PFSK-1 (cell line): Measurements from ENCODE around the gene AUTS2.

Experiments
- FOXP2 ChIP-seq: optimal IDR thresholded peaks from 2 replicates; pipeline ENCODE3; 2011; ENCODE audit warnings: borderline replicate concordance, control low read depth, inconsistent platforms; ENCODE audit not compliant: insufficient read depth; ENCODE audit errors: extremely low read length, extremely low read depth
- POLR2AphosphoS5 ChIP-seq: IDR thresholded peaks from 2 replicates; pipeline ENCODE4 v1.6.1; 2012; ENCODE audit warnings: low read depth, mild to moderate bottlenecking, control low read depth, low read length, moderate library complexity
- REST ChIP-seq, 2 experiments: IDR thresholded peaks; 2 replicates each; pipeline versions ENCODE4 v1.6.1 to v1.8.0; 2011 to 2012; ENCODE audit warnings: low read depth in 2 of 2, low read length in 2 of 2, control low read depth in 1 of 2, inconsistent platforms in 1 of 2, mild to moderate bottlenecking in 1 of 2, moderate library complexity in 1 of 2; ENCODE audit not compliant: insufficient read depth in 1 of 2
- SIN3A ChIP-seq: IDR thresholded peaks from 2 replicates; pipeline ENCODE4 v1.6.1; 2012; ENCODE audit warnings: mild to moderate bottlenecking, low read length, moderate library complexity, borderline replicate concordance; ENCODE audit not compliant: insufficient read depth
- TAF1 ChIP-seq: IDR thresholded peaks from 2 replicates; pipeline ENCODE4 v1.6.1; 2012; ENCODE audit warnings: low read length, control low read depth, borderline replicate concordance; ENCODE audit not compliant: insufficient read depth

GRCh38 chr7:70325509-70326101 lies 727.3 kb downstream of the AUTS2 start:
- no peak for TF ChIP-seq POLR2AphosphoS5
- TF ChIP-seq TAF1, result no peak
- no peak for TF ChIP-seq SIN3A
- no peak for TF ChIP-seq REST (IDR thresholded peaks at IDR 0.05; ENCODE audit: insufficient read depth in 1 of 2, low read depth in 2 of 2, low read length in 2 of 2)
- no peak for TF ChIP-seq FOXP2
